GM19240 (cell line): ENCODE data around the gene PLEKHA7.
"Not testable (repeated sequence)": the region's sequence is repeated elsewhere in the genome, so short reads cannot be mapped to it uniquely, and the experiment has no call there.

ENCODE experiments used
- DNase-seq: peaks from one replicate; pipeline ENCODE4 v3.0.0; 2011; ENCODE audit warnings: low spot score; ENCODE audit not compliant: insufficient read length

The PLEKHA7 gene

GRCh38 chr11:16889905-16890304 is 124.3 kb downstream of the PLEKHA7 start:
- no peak for DNase-seq

GRCh38 chr11:16889010-16889409 is 125.2 kb downstream of the PLEKHA7 start:
- not testable (repeated sequence) for DNase-seq

- DNase-seq, result not testable (repeated sequence)
Measured at GRCh38 chr11:16887887-16888286, 126.3 kb downstream of the PLEKHA7 start.

- DNase-seq, result no peak
Measured at GRCh38 chr11:16883174-16883573, 131.0 kb downstream of the PLEKHA7 start.

- no peak for DNase-seq
Measured at GRCh38 chr11:16881766-16882165, 132.4 kb downstream of the PLEKHA7 start.

GRCh38 chr11:16881074-16881709 is 133.0 kb downstream of the PLEKHA7 start:
- DNase-seq, result no peak

- no peak for DNase-seq
Measured at GRCh38 chr11:16880184-16880801, 133.9 kb downstream of the PLEKHA7 start.

- DNase-seq, result no peak
Measured at GRCh38 chr11:16879690-16880089, 134.5 kb downstream of the PLEKHA7 start.

GRCh38 chr11:16876837-16877236 is 137.4 kb downstream of the PLEKHA7 start:
- DNase-seq, result no peak

GRCh38 chr11:16876053-16876752 is 138.0 kb downstream of the PLEKHA7 start:
- DNase-seq, result no peak

- DNase-seq, result no peak
Measured at GRCh38 chr11:16874275-16874975, 139.8 kb downstream of the PLEKHA7 start.

GRCh38 chr11:16873289-16873688 is 140.9 kb downstream of the PLEKHA7 start:
- no peak for DNase-seq

GRCh38 chr11:16871368-16871767 is 142.8 kb downstream of the PLEKHA7 start:
- no peak for DNase-seq

- no peak for DNase-seq
Measured at GRCh38 chr11:16867097-16867496, 147.1 kb downstream of the PLEKHA7 start.

- DNase-seq, result not testable (repeated sequence)
Measured at GRCh38 chr11:16864428-16864827, 149.8 kb downstream of the PLEKHA7 start.

GRCh38 chr11:16863389-16863788 is 150.8 kb downstream of the PLEKHA7 start:
- DNase-seq, result no peak

- DNase-seq, result no peak
Measured at GRCh38 chr11:16862726-16863125, 151.5 kb downstream of the PLEKHA7 start.

GRCh38 chr11:16861862-16862261 is 152.4 kb downstream of the PLEKHA7 start:
- no peak for DNase-seq

- DNase-seq, result no peak
Measured at GRCh38 chr11:16860617-16861016, 153.6 kb downstream of the PLEKHA7 start.

GRCh38 chr11:16859651-16860050 is 154.6 kb downstream of the PLEKHA7 start:
- no peak for DNase-seq

GRCh38 chr11:16857186-16857585 is 157.0 kb downstream of the PLEKHA7 start:
- no peak for DNase-seq

- no peak for DNase-seq
Measured at GRCh38 chr11:16856022-16856471, 158.2 kb downstream of the PLEKHA7 start.
